D721Med (cell line): ENCODE measurements around the gene OR10AD1.
A peak's percentile ranks its signal among the peaks of the same experiment; 100 is the strongest.
"Not testable (repeated sequence)": the region's sequence is repeated elsewhere in the genome, so short reads cannot be mapped to it uniquely, and the experiment has no call there.

Experiments
- DNase-seq: peaks from one replicate; pipeline ENCODE4 v3.0.0; 2011; ENCODE audit warnings: low spot score; ENCODE audit not compliant: insufficient read length
- FAIRE-seq: peaks from 2 replicates; lab custom pipeline; 2011; peaks lifted over from hg19 to GRCh38; lab: Jason Lieb, UNC
- TF ChIP-seq, protein P1 (sequence below): IDR thresholded peaks from 2 replicates; pipeline ENCODE4 v1.5.1; 2012; ENCODE audit warnings: mild to moderate bottlenecking, control low read depth; ENCODE audit not compliant: insufficient read depth; ENCODE audit errors: missing control alignments

The OR10AD1 gene

DNA sequence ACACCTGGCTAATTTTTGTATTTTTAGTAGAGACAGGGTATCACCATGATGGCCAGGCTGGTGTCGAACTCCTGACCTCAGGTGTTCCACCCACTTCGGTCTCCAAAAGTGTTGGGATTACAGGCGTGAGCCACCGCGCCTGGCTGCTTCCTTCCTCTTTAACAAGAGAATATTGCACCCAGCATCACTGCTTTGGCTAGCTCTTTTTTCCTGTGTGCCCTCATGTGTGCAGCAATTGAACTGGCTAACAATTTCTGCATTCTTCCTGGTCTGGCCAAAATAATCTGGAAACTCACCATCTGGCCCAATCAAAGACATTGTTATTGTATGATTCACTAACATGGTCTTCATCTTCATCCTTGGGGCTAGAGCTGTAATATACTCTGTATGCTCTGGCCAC lies 43.0 kb downstream of the OR10AD1 start:
- TF ChIP-seq, protein P1, sequence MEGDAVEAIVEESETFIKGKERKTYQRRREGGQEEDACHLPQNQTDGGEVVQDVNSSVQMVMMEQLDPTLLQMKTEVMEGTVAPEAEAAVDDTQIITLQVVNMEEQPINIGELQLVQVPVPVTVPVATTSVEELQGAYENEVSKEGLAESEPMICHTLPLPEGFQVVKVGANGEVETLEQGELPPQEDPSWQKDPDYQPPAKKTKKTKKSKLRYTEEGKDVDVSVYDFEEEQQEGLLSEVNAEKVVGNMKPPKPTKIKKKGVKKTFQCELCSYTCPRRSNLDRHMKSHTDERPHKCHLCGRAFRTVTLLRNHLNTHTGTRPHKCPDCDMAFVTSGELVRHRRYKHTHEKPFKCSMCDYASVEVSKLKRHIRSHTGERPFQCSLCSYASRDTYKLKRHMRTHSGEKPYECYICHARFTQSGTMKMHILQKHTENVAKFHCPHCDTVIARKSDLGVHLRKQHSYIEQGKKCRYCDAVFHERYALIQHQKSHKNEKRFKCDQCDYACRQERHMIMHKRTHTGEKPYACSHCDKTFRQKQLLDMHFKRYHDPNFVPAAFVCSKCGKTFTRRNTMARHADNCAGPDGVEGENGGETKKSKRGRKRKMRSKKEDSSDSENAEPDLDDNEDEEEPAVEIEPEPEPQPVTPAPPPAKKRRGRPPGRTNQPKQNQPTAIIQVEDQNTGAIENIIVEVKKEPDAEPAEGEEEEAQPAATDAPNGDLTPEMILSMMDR = no peak
- no peak for DNase-seq
- FAIRE-seq = no peak

DNA sequence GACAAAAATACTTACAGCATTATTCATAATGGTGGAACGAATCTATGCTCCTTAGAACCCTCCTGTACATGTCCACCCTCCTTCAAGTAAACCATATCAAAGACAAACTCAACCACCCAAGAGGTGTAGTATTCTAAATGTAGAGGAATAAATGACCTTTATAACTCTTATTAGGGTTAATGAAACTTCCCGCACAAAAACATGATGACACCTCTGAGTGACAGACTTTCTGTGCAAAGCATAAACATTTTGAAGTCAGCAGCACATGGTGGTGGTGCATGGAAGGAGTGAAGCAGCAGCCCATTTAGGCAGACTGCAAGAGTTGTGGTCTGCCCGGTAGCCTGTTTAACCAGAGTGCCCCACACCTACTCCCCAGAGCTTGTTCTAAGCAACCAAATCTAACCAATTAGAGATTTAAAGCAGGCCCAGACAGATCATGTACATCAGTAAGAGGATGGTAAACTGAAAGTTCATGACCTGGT lies 45.2 kb downstream of the OR10AD1 start:
- FAIRE-seq = no peak

DNA sequence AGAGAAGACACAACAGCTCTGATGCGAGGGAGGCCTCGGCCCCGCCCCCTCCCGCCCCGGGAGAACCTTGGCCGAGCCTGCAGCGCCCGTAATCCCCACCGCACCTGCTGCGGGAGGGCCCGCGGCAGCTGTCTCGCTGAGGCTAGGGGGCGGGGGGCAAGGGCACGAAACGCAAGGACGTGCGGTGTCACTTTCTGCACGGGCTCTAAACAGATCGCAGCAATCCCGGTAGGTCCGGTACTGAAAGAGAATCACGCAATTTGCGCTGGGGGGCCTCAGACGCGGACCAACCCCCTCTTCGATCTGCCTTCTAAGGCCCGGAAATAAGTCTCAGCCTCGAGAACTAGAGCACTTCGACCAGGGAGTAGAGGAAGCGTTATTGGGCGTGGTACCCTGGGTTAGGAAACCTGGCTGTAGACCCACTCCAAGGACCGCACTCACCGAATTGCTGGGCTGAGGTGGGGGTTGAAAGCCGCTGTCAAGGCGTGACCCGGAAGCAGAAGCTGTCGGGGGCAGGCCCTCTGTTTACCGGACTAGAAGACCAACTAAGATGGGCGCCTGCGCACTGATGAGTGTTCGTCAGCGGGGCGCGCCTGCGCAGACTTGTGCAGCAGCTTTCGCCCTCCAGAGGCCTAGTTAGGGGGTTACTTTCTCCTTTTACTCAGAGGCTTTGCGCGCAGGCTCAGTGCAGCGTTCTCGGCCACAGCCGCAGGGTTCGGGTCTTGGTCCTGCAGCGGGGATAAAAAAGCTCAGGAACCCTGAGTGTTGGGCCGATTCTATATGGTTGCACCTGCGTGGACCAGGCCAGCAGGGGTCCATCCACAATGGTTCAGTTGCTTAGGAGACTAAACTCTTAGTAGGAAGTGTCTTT lies 45.8 kb downstream of the OR10AD1 start, which contains the start of gene ASB8:
ASB8 (minus strand) TSS at position 498 of the 871 bp plus-strand sequence. CDS start 4,019 bp downstream, outside the sequence.
- TF ChIP-seq, protein P1 = peak; percentile 34
- FAIRE-seq = no peak

More for the DNA sequence above, 45.2 kb downstream of the OR10AD1 start:
- TF ChIP-seq, protein P1 = no peak
- DNase-seq = no peak

DNA sequence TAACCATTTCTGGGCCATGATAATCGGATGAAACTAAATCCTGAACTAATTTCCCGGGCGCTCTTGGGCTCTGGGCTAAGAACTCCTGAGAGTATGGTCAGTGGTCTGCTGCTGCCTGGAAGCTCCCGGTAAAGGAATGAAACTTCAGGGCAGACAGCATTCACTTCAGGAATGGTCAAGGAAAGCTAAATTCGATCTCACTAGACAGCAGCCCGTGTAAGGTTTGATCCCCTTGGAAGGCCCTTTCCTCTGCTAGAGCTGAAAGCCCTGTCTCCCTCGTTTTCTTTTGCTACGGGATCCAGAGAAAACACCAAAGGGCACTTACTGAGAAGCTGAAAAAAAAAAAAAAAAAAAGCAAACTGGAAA lies 46.5 kb downstream of the OR10AD1 start:
- TF ChIP-seq, protein P1 = no peak
- DNase-seq (no peak), FAIRE-seq (no peak)

More for the DNA sequence above, 45.8 kb downstream of the OR10AD1 start, which contains the start of gene ASB8:
- peak; percentile 37 for DNase-seq

DNA sequence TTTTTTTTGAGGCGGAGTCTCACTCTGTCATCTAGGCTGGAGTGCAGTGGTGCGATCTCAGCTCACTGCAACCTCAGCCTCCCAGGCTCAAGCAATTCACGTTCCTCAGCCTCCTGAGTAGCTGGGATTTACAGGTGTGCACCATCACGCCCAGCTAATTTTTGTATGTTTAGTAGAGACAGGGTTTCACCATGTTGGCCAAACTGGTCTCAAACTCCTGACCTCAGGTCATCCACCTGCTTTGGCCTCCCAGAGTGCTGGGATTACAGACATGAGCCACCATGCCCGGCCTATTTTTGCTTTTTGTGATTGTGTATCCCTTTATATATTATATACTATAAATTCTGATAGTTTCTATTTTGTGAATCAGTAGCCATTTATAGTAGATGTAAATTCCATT lies 47.3 kb downstream of the OR10AD1 start:
- FAIRE-seq, DNase-seq: not testable (repeated sequence)
